Liver (tissue), 9 donors: ENCODE measurements around the gene SH2D3C. TPM values are rescaled to one million over a fixed set of nuclear protein-coding genes. Genes with fewer than 3 reads are reported as not detected.

ENCODE experiments used
- DNase-seq: peaks from one replicate; pipeline ENCODE4 v3.0.0-alpha.2; 2017; ENCODE audit warnings: low spot score
- H3K27ac ChIP-seq, 2 donors: one replicate each; pipeline ENCODE4 v1.7.0; 2013; ENCODE audit warnings: inconsistent platforms in 2 of 2, low read length in 2 of 2, control low read depth in 1 of 2, low read depth in 1 of 2, mild to moderate bottlenecking in 1 of 2
- H3K27me3 ChIP-seq, 4 donors: one replicate each; pipeline versions ENCODE4 v1.6.1 to v1.7.0; 2013; ENCODE audit warnings: low read length in 3 of 4, inconsistent platforms in 1 of 4, mild to moderate bottlenecking in 1 of 4, moderate library complexity in 1 of 4; ENCODE audit not compliant: control insufficient read depth in 4 of 4, insufficient read depth in 4 of 4
- H3K36me3 ChIP-seq, 4 donors: one replicate each; pipeline versions ENCODE4 v1.6.1 to v1.7.0; 2013; ENCODE audit warnings: low read length in 3 of 4, mild to moderate bottlenecking in 3 of 4, low read depth in 1 of 4, moderate library complexity in 1 of 4; ENCODE audit not compliant: control insufficient read depth in 4 of 4, insufficient read depth in 3 of 4
- H3K4me1 ChIP-seq, 4 donors: one replicate each; pipeline versions ENCODE4 v1.6.1 to v1.7.0; 2013; ENCODE audit warnings: low read length in 3 of 4, mild to moderate bottlenecking in 3 of 4, moderate library complexity in 1 of 4; ENCODE audit not compliant: control insufficient read depth in 4 of 4, insufficient read depth in 4 of 4
- H3K4me3 ChIP-seq, 3 donors: one replicate each; pipeline versions ENCODE4 v1.6.1 to v1.7.0; 2013; ENCODE audit warnings: low read length in 3 of 3, control low read depth in 1 of 3, low read depth in 1 of 3, mild to moderate bottlenecking in 1 of 3
- H3K9ac ChIP-seq, 2 donors: one replicate each; pipeline ENCODE4 v1.7.0; 2013; ENCODE audit warnings: low read length in 2 of 2, mild to moderate bottlenecking in 2 of 2, moderate library complexity in 2 of 2, control low read depth in 1 of 2, low read depth in 1 of 2
- H3K9me3 ChIP-seq, 4 donors: one replicate each; pipeline versions ENCODE4 v1.6.1 to v1.7.0; 2013; ENCODE audit warnings: low read length in 3 of 4; ENCODE audit not compliant: control insufficient read depth in 4 of 4
- ATF3 ChIP-seq: IDR thresholded peaks from 2 replicates; pipeline ENCODE4 v1.6.1; 2016; ENCODE audit warnings: antibody characterized with exemption
- EGR1 ChIP-seq, 2 donors: IDR thresholded peaks; 2 replicates each; pipeline ENCODE4 v1.6.1; 2016 to 2018; ENCODE audit warnings: antibody characterized with exemption in 2 of 2, low read depth in 2 of 2
- FOXA1 ChIP-seq: IDR thresholded peaks from 2 replicates; pipeline ENCODE4 v1.6.1; 2016; ENCODE audit warnings: antibody characterized with exemption
- FOXA2 ChIP-seq: IDR thresholded peaks from 2 replicates; pipeline ENCODE4 v1.6.1; 2016; ENCODE audit warnings: antibody characterized with exemption
- GABPA ChIP-seq, 2 donors: IDR thresholded peaks in 1 of 2; conservative IDR thresholded peaks in 1 of 2; 2 replicates each; pipeline ENCODE4 v1.6.1; 2016; ENCODE audit warnings: antibody characterized with exemption in 2 of 2, mild to moderate bottlenecking in 1 of 2, moderate library complexity in 1 of 2
- HNF4A ChIP-seq, 2 donors: conservative IDR thresholded peaks; 2 replicates each; pipeline ENCODE4 v1.6.1; 2016; ENCODE audit warnings: antibody characterized with exemption in 2 of 2, mild to moderate bottlenecking in 2 of 2
- HNF4G ChIP-seq: IDR thresholded peaks from 2 replicates; pipeline ENCODE4 v1.6.1; 2016; ENCODE audit warnings: antibody characterized with exemption
- JUND ChIP-seq, 2 donors: IDR thresholded peaks; 2 replicates each; pipeline ENCODE4 v1.6.1; 2016; ENCODE audit warnings: antibody characterized with exemption in 2 of 2
- NR2F2 ChIP-seq: IDR thresholded peaks from 2 replicates; pipeline ENCODE4 v1.6.1; 2016; ENCODE audit warnings: antibody characterized with exemption
- RAD21 ChIP-seq, 2 donors: IDR thresholded peaks; 2 replicates each; pipeline ENCODE4 v1.6.1; 2016; ENCODE audit warnings: antibody characterized with exemption in 2 of 2, mild to moderate bottlenecking in 2 of 2
- RXRA ChIP-seq, 2 donors: IDR thresholded peaks; 2 replicates each; pipeline ENCODE4 v1.6.1; 2017 to 2018; ENCODE audit warnings: antibody characterized with exemption in 2 of 2, mild to moderate bottlenecking in 1 of 2
- SP1 ChIP-seq: IDR thresholded peaks from 2 replicates; pipeline ENCODE4 v1.6.1; 2018; ENCODE audit warnings: antibody characterized with exemption, mild to moderate bottlenecking
- TAF1 ChIP-seq: conservative IDR thresholded peaks from 2 replicates; pipeline ENCODE4 v1.6.1; 2016; ENCODE audit warnings: antibody characterized with exemption, mild to moderate bottlenecking
- YY1 ChIP-seq: IDR thresholded peaks from 2 replicates; pipeline ENCODE4 v1.6.1; 2016; ENCODE audit warnings: antibody characterized with exemption, mild to moderate bottlenecking
- ZBTB33 ChIP-seq: IDR thresholded peaks from 2 replicates; pipeline ENCODE4 v1.6.1; 2016; ENCODE audit warnings: antibody characterized with exemption
- WGBS: extraction: QIAGEN DNeasy Blood & Tissue Kit; methylation state at CpG from one replicate; pipeline ENCODE4 v1.1.7; 2013; 5-methylcytosine and 5-hydroxymethylcytosine counted together
- polyA plus RNA-seq, 2 donors: library from polyadenylated mRNA; stranded (reverse) in 1 of 2; unstranded in 1 of 2; fragments of 200-250 nt in 1 of 2; fragments of >200 nt in 1 of 2; fragmentation: Nextera tagmentation in 1 of 2; extraction: Ambion mirVana in 1 of 2; gene quantifications; one replicate each; pipeline versions ENCODE4 v1.2.1 to v1.2.3, GENCODE V29; 2013 to 2015
- total RNA-seq, 2 donors: library from RNA; depleted of rRNA; stranded (reverse); fragments of >200 nt; gene quantifications; one replicate each; pipeline ENCODE4 v1.2.3, GENCODE V29; 2014
- TF ChIP-seq, protein P1 (sequence below): IDR thresholded peaks from 2 replicates; pipeline ENCODE4 v1.6.1; 2016; ENCODE audit warnings: antibody characterized with exemption, mild to moderate bottlenecking
- TF ChIP-seq, protein P2 (sequence below): fragments of 150-350 bp; IDR thresholded peaks from 2 replicates; pipeline ENCODE4 v1.5.1; 2017; ENCODE audit warnings: improper control_type of control experiment, low read depth, low read length; ENCODE audit not compliant: missing input control
- TF ChIP-seq, protein P3 (sequence below): IDR thresholded peaks from 2 replicates; pipeline ENCODE4 v1.6.1; 2016; ENCODE audit warnings: antibody characterized with exemption
- donor health status: healthy.
- donor health status: healthy.
- donor health status: healthy.
- donor health status: healthy.
- donor health status: healthy.

Gene SH2D3C
- total and polyA plus RNA-seq, 4 donors = 2.2 to 5.1 (median 3.9) TPM

DNA sequence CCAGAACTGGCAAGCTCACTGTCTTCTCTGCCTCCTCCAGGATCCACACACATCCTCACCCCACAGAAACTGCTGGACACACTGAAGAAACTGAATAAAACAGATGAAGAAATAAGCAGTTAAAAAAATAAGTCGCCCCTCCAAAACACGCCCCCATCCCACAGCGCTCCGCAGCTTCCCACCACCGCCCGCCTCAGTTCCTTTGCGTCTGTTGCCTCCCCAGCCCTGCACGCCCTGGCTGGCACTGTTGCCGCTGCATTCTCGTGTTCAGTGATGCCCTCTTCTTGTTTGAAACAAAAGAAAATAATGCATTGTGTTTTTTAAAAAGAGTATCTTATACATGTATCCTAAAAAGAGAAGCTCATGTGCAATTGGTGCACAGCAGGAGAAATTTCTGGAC is 87.7 kb downstream of the SH2D3C start:
- no peak overlapping the region for H3K4me3 ChIP-seq
- H3K27ac ChIP-seq = no peak overlapping the region
- 95% methylated on average over 10 of the region's 10 CpGs for WGBS
- peaks cover 0 to 6% (median 0%) of the 10 kb centered on the region in 4 donors for H3K36me3 ChIP-seq
- H3K9me3 ChIP-seq = no peaks in the 10 kb centered on the region
- TF ChIP-seq EGR1 (IDR thresholded peaks at IDR 0.05; ENCODE audit: low read depth in 2 of 2) = no peak
- TF ChIP-seq, protein P1, sequence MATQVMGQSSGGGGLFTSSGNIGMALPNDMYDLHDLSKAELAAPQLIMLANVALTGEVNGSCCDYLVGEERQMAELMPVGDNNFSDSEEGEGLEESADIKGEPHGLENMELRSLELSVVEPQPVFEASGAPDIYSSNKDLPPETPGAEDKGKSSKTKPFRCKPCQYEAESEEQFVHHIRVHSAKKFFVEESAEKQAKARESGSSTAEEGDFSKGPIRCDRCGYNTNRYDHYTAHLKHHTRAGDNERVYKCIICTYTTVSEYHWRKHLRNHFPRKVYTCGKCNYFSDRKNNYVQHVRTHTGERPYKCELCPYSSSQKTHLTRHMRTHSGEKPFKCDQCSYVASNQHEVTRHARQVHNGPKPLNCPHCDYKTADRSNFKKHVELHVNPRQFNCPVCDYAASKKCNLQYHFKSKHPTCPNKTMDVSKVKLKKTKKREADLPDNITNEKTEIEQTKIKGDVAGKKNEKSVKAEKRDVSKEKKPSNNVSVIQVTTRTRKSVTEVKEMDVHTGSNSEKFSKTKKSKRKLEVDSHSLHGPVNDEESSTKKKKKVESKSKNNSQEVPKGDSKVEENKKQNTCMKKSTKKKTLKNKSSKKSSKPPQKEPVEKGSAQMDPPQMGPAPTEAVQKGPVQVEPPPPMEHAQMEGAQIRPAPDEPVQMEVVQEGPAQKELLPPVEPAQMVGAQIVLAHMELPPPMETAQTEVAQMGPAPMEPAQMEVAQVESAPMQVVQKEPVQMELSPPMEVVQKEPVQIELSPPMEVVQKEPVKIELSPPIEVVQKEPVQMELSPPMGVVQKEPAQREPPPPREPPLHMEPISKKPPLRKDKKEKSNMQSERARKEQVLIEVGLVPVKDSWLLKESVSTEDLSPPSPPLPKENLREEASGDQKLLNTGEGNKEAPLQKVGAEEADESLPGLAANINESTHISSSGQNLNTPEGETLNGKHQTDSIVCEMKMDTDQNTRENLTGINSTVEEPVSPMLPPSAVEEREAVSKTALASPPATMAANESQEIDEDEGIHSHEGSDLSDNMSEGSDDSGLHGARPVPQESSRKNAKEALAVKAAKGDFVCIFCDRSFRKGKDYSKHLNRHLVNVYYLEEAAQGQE = no peak
- TF ChIP-seq, protein P2, sequence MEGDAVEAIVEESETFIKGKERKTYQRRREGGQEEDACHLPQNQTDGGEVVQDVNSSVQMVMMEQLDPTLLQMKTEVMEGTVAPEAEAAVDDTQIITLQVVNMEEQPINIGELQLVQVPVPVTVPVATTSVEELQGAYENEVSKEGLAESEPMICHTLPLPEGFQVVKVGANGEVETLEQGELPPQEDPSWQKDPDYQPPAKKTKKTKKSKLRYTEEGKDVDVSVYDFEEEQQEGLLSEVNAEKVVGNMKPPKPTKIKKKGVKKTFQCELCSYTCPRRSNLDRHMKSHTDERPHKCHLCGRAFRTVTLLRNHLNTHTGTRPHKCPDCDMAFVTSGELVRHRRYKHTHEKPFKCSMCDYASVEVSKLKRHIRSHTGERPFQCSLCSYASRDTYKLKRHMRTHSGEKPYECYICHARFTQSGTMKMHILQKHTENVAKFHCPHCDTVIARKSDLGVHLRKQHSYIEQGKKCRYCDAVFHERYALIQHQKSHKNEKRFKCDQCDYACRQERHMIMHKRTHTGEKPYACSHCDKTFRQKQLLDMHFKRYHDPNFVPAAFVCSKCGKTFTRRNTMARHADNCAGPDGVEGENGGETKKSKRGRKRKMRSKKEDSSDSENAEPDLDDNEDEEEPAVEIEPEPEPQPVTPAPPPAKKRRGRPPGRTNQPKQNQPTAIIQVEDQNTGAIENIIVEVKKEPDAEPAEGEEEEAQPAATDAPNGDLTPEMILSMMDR = no peak
- TF ChIP-seq RXRA (IDR thresholded peaks at IDR 0.05) = no peak
- TF ChIP-seq NR2F2 = no peak
- TF ChIP-seq TAF1 = no peak
- no peak for TF ChIP-seq SP1
- DNase-seq = no peak
- H3K4me1 ChIP-seq = no peaks in the 10 kb centered on the region
- no peak overlapping the region for H3K9ac ChIP-seq
- H3K27me3 ChIP-seq = no peaks in the 10 kb centered on the region

GRCh38 chr9:127689329-127690000 is 89.0 kb downstream of the SH2D3C start:
- H3K27ac ChIP-seq = no peak overlapping the region
- no peaks in the 10 kb centered on the region for H3K27me3 ChIP-seq
- H3K36me3 ChIP-seq = peaks cover 0 to 6% (median 0%) of the 10 kb centered on the region in 4 donors
- H3K9ac ChIP-seq = no peak overlapping the region
- H3K4me1 ChIP-seq = no peaks in the 10 kb centered on the region
- no peak for DNase-seq
- no peaks in the 10 kb centered on the region for H3K9me3 ChIP-seq
- H3K4me3 ChIP-seq = no peak overlapping the region
- 95% methylated on average over 13 of the region's 13 CpGs for WGBS
- TF ChIP-seq ZBTB33 = no peak
- no peak for TF ChIP-seq TAF1
- TF ChIP-seq RAD21 (IDR thresholded peaks at IDR 0.05) = no peak
- TF ChIP-seq RXRA (IDR thresholded peaks at IDR 0.05) = no peak
- TF ChIP-seq ATF3 = no peak
- TF ChIP-seq GABPA (IDR thresholded peaks at IDR 0.05 in 1 of 2, conservative IDR thresholded peaks at IDR 0.05 in 1 of 2) = no peak
- no peak for TF ChIP-seq YY1
- no peak for TF ChIP-seq HNF4G
- TF ChIP-seq JUND (IDR thresholded peaks at IDR 0.05) = no peak
- no peak for TF ChIP-seq FOXA1
- TF ChIP-seq, protein P3, sequence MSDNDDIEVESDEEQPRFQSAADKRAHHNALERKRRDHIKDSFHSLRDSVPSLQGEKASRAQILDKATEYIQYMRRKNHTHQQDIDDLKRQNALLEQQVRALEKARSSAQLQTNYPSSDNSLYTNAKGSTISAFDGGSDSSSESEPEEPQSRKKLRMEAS = no peak
- TF ChIP-seq, protein P2 = no peak
- TF ChIP-seq, protein P1 = no peak
- no peak for TF ChIP-seq HNF4A (conservative IDR thresholded peaks at IDR 0.05)
- no peak for TF ChIP-seq SP1
- TF ChIP-seq NR2F2 = no peak
- TF ChIP-seq FOXA2 = no peak
